ENCODE results near the gene FKRP.
"Not testable (repeated sequence)": the region's sequence is repeated elsewhere in the genome, so short reads cannot be mapped to it uniquely, and the experiment has no call there.

FKRP gene

DNA sequence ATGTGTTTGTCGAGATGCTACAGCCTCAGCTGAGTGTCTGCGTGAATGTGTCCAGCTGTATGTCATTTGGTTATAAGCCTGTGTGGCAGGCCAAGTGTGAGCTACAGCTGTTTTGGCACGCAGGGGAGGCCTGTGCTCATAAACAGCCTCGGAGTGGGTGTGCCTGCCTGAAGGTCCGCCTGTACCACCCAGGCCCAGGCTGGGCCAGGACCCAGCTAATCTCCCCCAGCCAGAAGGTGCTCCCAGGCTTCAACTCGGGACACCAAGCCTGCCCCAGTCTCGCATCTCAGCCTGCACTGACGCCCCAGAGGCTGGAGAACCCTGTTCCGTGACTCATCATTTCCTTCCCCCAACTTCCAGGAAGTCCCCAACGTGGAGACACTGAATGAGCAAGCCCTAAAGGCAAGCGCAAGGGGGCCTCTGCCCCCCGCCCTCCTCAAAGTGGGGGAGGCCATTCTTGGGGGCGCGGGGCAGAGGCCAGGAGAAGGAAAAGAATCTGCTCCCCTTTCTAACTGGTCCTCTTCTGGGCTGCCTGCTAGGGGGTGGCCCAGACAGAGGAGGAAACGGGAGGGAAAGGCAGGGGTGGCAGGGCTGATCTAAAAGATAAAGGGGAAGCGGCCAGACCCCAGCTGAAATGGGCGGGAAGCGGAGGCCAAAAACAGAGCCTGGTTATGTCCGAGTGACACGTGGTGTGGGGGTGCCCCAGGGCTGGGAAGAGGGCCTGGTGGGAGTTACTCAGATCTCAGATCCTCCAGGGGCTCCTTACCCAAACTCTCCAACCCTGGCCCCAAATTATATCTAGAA, 40.6 kb downstream of the FKRP start:
- peak; percentile 87 for DNase-seq (ENCODE audit: low read depth)

DNA sequence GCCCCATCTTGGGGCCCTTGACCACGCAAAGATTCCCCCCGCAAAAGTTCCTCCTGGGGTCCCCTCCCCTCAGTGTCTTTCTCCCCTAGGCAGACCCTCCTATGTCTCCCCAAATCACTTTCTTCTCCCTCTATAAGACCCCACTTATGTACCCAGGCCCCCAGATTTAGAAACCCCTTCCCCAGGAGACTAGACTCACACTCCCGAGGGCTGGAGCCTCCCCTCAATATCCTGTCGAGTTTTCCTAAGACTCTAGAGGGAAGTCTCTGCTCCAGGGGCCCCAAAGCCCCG, 41.1 kb downstream of the FKRP start:
- no peak for DNase-seq (ENCODE audit: low read depth)

DNA sequence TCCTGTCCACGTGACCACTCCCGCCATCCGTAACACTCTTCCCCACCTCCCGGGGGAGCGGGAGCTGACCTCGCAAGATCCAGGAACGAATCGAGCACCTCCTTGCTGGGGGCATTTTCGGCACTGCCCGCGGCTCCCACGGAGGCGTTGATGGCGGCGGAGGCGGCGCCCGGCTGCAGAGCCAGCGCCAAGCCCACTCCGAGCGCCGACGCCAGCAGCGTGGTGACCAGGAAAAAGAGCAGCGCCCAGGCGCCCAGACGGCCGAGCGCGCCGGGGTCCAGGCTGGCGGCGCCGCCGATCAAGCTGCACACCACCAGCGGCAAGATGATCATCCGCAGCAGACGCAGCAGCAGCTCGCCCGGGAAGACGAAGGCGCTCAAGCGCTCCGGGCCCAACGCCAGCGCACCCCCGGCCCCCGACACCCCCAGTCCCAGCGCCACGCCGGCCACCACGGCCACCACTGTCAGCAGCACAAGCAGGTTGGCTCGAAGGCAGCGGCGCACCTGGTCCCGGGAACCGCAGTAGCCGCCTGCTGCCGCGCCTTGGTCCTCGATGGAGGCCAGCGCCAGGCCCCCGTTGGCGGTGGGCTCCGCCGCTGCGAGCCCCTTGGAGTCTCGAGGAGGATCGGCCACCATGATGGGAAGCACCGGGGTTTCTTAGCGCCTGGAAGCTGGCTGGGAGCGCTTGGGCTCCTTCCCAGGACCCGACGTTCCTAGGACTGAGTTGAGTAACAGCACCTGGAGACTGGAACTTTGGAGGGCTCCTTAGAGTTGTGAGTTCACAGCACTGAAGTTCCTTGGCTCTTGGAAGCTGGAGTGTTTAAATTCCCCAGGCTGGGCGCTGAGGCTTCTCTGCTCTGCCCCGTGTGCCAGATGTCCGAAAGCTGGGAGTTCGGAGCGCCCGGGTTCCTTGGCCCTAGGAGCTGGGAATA, 41.7 kb downstream of the FKRP start:
- DNase-seq (ENCODE audit: low read depth), result no peak

DNA sequence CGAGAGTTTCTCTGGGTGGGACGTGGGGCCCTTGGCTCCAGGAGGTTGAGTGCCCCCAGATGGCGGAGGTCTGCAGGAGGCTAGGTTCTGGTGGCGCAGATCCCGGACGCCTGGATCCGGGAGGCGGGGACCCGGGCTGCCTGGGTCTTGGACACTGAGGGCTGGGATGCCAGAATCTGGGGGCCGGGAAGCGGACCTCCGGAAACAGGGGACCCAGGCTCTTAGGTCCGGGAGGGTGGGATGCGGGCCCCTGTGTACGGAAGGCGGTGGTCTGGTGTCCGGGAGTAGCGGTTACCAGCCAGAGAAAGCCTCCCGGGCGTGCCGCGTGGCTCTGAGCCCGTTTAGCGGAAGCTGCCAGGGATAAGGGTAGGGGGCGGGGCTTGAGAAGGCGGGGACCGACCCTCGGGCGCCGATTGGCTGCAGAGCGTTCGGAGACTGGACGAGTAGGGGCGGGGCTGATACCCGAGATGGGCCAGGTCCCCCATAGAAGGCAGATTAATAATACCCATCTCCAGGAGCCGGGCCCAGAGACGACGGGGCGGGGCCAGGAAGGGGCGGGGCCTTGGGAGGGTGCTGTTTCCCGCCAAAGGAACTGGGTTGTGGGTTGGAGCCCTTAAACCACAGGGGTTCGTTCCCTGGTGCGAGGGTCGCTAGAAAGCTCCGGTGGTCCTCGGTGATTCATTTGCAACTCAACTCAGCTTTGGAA, 42.6 kb downstream of the FKRP start, which contains the start of gene SLC1A5:
SLC1A5 (minus strand) TSS at position 333 of the 706 bp plus-strand sequence. CDS start 629 bp downstream, outside the sequence.
- DNase-seq (ENCODE audit: low read depth), result peak; percentile 96

DNA sequence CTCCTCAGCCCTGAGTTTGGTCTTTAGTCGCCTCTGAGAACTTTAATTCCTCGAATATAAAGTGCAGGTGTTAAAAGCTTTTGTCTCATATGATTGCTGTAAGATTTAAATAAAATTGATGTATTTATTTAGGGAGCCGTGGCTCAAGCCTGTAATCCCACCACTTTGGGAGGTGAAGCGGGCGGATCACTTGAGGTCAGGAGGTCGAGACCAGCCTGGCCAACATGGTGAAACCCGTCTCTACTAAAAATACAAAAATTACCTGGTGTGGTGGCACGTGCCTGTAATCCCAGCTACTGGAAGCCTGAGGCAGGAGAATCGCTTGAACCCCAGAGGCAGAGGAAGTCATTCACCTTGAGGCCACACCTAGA, 43.1 kb downstream of the FKRP start:
- no peak for DNase-seq (ENCODE audit: low read depth)

DNA sequence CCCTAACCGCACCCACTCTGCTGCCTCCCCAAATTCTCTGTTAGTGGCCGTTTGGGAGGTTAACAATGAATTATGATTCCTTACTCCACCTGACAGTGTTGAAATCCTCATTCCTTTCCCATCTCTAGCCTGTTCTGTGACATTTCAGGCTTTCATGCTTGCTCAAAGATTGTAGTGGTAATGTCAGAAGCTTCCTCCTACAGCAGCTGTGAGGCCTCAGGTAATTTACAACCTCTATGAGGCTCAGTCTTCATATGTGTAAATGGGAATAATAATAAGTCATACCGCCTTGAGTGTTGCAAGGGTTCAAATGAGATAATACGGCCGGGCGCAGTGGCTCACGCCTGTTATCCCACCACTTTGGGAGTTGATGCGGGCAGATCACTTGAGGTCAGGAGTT, 43.5 kb downstream of the FKRP start:
- DNase-seq (ENCODE audit: low read depth), result no peak

DNA sequence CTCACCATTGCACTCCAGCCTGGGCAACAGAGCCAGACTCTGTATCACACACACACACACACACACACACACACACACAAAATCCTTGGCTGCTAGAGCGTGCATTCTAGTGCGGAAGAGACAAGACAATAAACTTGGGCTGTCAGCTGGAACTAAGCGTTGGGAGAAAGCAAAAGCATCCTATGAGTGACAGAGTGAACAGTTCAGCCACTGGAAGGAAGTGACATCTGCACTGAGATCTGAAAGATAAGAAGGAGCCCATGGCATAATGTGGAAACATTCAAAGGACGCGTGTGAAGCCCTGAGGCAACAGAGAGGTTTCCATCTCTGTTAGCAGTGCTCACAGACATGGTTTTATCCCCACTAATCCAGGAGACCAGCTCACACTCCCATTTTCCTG, 46.1 kb downstream of the FKRP start:
- no peak for DNase-seq (ENCODE audit: low read depth)

DNA sequence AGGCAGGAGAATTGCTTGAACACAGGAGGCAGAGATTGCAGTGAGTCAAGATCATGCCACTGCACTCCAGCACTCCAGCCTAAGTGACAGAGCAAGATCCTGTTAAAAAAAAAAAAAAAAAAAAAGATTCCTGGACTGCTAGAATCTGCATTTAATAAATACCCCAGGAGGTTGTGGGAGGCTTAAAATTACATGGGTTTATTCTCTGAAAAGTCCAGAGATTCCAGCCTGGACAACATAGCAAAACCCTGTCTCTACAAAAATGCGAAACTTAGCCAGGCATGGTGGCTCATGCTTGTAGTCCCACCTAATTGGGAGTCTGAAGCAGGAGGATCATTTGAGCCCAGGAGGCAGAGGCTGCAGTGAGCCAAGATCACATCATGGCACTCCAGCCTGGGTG, 52.0 kb downstream of the FKRP start:
- DNase-seq (ENCODE audit: low read depth), result no peak

DNA sequence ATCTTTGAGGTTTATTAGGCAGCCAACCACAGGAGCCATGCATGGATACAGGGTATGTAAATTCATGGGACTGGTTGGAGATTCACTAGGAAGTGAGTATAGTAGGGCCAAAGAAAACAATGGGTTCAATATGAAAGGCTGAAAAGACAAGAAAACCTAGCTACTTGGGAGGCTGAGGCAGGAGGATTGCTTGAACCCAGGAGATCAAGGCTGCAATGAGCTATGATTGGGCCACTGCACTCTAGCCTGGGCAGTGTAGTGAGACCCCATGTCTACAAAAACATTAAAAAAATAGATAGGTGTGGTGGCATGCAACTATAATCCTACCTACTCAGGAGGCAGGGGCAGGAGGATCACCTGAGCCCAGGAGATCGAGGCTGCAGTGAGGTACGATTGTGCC, 52.9 kb downstream of the FKRP start:
- no peak for DNase-seq (ENCODE audit: low read depth)

DNA sequence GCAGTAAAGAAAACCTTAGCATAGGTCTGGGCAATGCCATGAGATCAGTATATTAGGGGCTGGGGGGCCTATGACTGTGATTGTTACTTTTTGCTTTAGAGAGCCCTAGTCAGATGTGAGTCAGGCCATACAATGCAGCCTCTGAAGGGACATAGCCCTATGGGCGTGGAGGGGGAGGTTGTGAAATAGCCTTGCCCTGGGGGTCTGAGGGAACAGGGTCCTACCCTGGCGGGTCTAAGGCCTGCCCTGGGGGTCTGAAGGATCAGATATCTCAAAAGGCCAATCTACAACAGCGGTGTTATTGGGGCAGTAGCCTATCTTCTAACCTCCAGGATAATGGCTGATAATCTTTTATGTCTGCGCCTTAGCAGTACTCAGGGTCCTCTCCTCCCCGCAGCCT, 56.3 kb downstream of the FKRP start:
- DNase-seq (ENCODE audit: low read depth), result no peak

DNA sequence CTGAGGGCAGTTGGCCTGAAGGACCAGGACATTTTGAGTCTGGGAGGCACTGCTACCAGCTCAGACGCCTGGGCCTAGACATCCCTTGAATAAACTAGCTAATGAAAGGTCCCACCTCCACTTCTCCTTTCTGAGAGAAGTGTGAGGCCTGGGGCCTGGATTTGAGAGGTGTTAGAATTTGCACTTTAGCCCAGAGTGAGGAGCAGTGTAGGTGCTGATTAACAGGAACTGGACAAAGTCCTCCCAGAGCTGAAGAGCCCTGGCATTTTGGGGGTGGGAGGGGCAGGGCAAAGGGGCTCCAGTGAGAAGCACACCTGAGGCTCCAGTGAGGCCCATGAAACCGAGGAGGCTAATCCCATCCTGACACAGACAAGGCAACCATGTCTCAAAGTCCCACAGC, 57.7 kb downstream of the FKRP start:
- no peak for DNase-seq (ENCODE audit: low read depth)

DNA sequence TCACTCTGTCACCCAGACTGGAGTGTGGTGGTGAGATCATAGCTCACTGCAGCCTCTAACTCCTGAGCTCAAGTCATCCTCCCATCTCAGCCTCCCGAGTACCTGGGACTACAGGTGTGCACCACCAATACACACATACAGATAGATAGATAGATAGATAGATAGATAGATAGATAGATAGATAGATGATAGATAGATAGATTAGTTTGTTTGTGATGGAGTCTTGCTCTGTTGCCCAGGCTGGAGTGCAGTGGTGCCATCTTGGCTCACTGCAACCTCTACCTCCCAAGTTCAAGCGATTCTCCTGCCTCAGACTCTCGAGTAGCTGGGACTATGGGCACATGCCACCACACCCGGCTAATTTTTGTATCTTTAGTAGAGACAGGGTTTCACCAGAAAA, 58.6 kb downstream of the FKRP start:
- not testable (repeated sequence) for DNase-seq (ENCODE audit: low read depth)

DNA sequence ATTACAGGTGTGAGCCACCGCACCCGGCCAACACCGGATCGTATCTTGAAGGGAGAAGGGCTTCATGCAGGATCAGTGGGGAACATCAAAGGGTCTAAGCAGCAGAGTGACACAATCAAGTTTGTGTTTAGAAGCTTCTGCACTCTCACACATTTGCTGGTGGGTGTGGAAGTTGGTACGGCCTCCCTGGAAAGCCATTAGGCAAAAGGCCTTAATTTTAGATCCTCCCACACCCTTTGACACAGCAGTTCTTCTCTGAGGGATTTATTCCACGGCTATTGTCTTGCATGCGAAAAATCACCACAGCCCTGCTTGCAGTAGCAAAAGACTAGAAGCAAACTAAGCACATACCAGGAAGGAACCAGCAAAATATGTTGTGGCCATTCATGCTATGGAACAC, 60.8 kb downstream of the FKRP start:
- no peak for DNase-seq (ENCODE audit: low read depth)
